Measurements from ENCODE around the gene ZNF221. TPM values are rescaled to one million over a fixed set of nuclear protein-coding genes. Genes with fewer than 3 reads are reported as not detected.
A peak's percentile ranks its signal among the peaks of the same experiment; 100 is the strongest.

Gene ZNF221
- total and polyA plus RNA-seq, 10 of the 15 experiments (the other 5 are each of a cell fraction or from before 2014, with no cell fraction given) = 0.15 to 1.7 (median 0.45) TPM; not detected in 1

DNA sequence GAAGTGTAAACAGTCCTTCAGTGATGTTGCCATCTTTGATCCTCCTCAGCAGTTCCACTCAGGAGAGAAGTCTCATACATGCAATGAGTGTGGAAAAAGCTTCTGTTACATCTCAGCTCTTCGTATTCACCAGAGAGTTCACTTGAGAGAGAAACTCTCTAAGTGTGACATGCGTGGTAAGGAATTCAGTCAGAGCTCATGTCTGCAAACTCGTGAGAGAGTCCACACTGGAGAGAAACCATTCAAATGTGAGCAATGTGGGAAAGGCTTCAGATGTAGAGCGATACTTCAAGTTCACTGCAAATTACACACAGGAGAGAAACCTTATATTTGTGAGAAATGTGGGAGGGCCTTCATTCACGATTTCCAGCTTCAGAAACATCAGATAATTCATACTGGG, 59.4 kb downstream of the ZNF221 start:
- BruUV-seq (replicated peaks) = no TSS peak
- RAD21 ChIA-PET (ENCODE audit: unreplicated experiment) = no interaction called here

More for the DNA sequence above, 59.4 kb downstream of the ZNF221 start:
- CTCF ChIA-PET = interaction anchor here (1.2 kb wide), 1 partner anchor 63 kb away, joined by 3 read pairs; no protein-coding TSS in a partner anchor
- whole genome bisulfite sequencing (ENCODE audit: insufficient coverage, insufficient replicate concordance, low lambda C conversion rate, missing lambda C conversion rate) = 78% methylated on average over 5 of the region's 5 CpGs
- Histone ChIP-seq H3K36me3 (ENCODE audit: control insufficient read depth in 2 of 2, insufficient read depth in 2 of 2, low read length in 1 of 2) (peaks cover 8 to 37% of the 10 kb centered on the region in 2 experiments), H3K27ac (ENCODE audit: control insufficient read depth, insufficient read depth) (no peak overlapping the region), H3K4me1 (ENCODE audit: control insufficient read depth, insufficient read depth, low read length) (no peaks in the 10 kb centered on the region), H4K20me1 (ENCODE audit: control insufficient read depth, insufficient read depth) (no peaks in the 10 kb centered on the region), H3K4me2 (ENCODE audit: control insufficient read depth, insufficient read depth) (no peak overlapping the region), H3K9ac (ENCODE audit: control insufficient read depth, insufficient read depth, low read length) (no peak overlapping the region), H3K79me2 (ENCODE audit: control insufficient read depth, insufficient read depth, low read length) (no peaks in the 10 kb centered on the region), H3K4me3 (no peak overlapping the region), H2AFZ (ENCODE audit: control insufficient read depth, low read depth, low read length) (no peak overlapping the region), H3K9me3 (replicated peaks; ENCODE audit: control insufficient read depth, insufficient read depth, low read length) (peaks cover 28% of the 10 kb centered on the region), H3K27me3 (replicated peaks in 1 of 2; ENCODE audit: control insufficient read depth in 2 of 2, insufficient read depth in 2 of 2, low read length in 1 of 2) (no peaks in the 10 kb centered on the region)
- in situ Hi-C loops (cut with MboI) = no loop called here
- SMC1A ChIA-PET (ENCODE audit: uncharacterized antibody, unreplicated experiment) = no interaction called here
- no peak for TF ChIP-seq YBX1 (IDR thresholded peaks at IDR 0.05)
- TF ChIP-seq CBX5 (IDR thresholded peaks at IDR 0.05; ENCODE audit: low read depth) = peak; percentile 91; the same call in 1 of the 2 replicates
- peak; percentile 84 for TF ChIP-seq KLF5 (IDR thresholded peaks at IDR 0.05; ENCODE audit: partially characterized antibody)
- no peak for TF ChIP-seq WRNIP1 (IDR thresholded peaks at IDR 0.05; ENCODE audit: borderline replicate concordance, low read depth, low read length)
- TF ChIP-seq TCF3 (IDR thresholded peaks at IDR 0.05; ENCODE audit: borderline replicate concordance, insufficient read depth, low read depth, low read length) = no peak
- 0 out of 2 replicates have a peak, but pooled peaks have one; percentile 50 for TF ChIP-seq ZNF217 (IDR thresholded peaks at IDR 0.05)
- FAIRE-seq (no peak), ATAC-seq (no peak), DNase-seq (ENCODE audit: low read depth, low spot score) (no peak)
- intact Hi-C loops (cut with micrococcal nuclease; ENCODE audit: unreplicated experiment) = no loop called here
- POLR2A ChIA-PET = no interaction called here

Small RNA genes lying within 50 kb of the gene (small RNA-seq; reads per million reads assigned to genes)
- gene AC006213.5 = not detected

Other genes starting within 250 kb of the ZNF221 start
Only the 7 nearest of the 16 such genes appear.
- gene ZNF404, start 67.3 kb upstream of the ZNF221 start, total RNA-seq (2014; rRNA removed) = 0.11 and 0.38 TPM in 2 replicates
- gene ZNF404, start 67.3 kb upstream of the ZNF221 start, total RNA-seq (2014; rRNA removed; fragmentation: Illumina TruSeq; extraction: Trizol) = 0.72 and 1.0 TPM in 2 replicates
- gene ZNF404, start 67.3 kb upstream of the ZNF221 start, total RNA-seq (2021) = 0.36 and 0.64 TPM in 2 replicates
- gene ZNF404, start 67.3 kb upstream of the ZNF221 start, polyA plus RNA-seq (2011; rRNA removed) = 2.3 and 5.5 TPM in 2 replicates
- 1.2 and 1.5 TPM in 2 replicates for gene ZNF404, start 67.3 kb upstream of the ZNF221 start, polyA plus RNA-seq (2014; fragmentation: Illumina TruSeq; extraction: Trizol)
- under 1 TPM; 0.31 to 0.42 TPM for gene ZNF404, start 67.3 kb upstream of the ZNF221 start, polyA plus RNA-seq (2014; fragmentation: Nextera tagmentation; extraction: Ambion mirVana)
- 0.18 and 0.63 TPM in 2 replicates for gene ZNF404, start 67.3 kb upstream of the ZNF221 start, polyA plus RNA-seq (2014; rRNA removed)
- gene ZNF404, start 67.3 kb upstream of the ZNF221 start, polyA plus RNA-seq (2016; fragmentation: Nextera tagmentation; extraction: Ambion mirVana) = under 1 TPM in 1 of 2 experiments, not detected in 1; 0.68 TPM
- gene ZNF45, start 15.9 kb upstream of the ZNF221 start, total RNA-seq (2014; rRNA removed) = 16.6 and 18.5 TPM in 2 replicates
- 20.7 and 22.3 TPM in 2 replicates for gene ZNF45, start 15.9 kb upstream of the ZNF221 start, total RNA-seq (2014; rRNA removed; fragmentation: Illumina TruSeq; extraction: Trizol)
- 15.0 and 15.6 TPM in 2 replicates for gene ZNF45, start 15.9 kb upstream of the ZNF221 start, total RNA-seq (2021)
- gene ZNF45, start 15.9 kb upstream of the ZNF221 start, polyA plus RNA-seq (2011; rRNA removed) = 22.5 and 24.5 TPM in 2 replicates
- gene ZNF45, start 15.9 kb upstream of the ZNF221 start, polyA plus RNA-seq (2014; fragmentation: Illumina TruSeq; extraction: Trizol) = 23.1 and 27.9 TPM in 2 replicates
- gene ZNF45, start 15.9 kb upstream of the ZNF221 start, polyA plus RNA-seq (2014; fragmentation: Nextera tagmentation; extraction: Ambion mirVana) = 1 to 10 TPM; 4.2 to 5.0 TPM
- 12.3 and 16.7 TPM in 2 replicates for gene ZNF45, start 15.9 kb upstream of the ZNF221 start, polyA plus RNA-seq (2014; rRNA removed)
- gene ZNF45, start 15.9 kb upstream of the ZNF221 start, polyA plus RNA-seq (2016; fragmentation: Nextera tagmentation; extraction: Ambion mirVana) = 10 to 100 TPM; 11.5 to 13.7 TPM
- gene ZNF155, start 33.0 kb downstream of the ZNF221 start, total RNA-seq (2014; rRNA removed) = 5.7 and 7.5 TPM in 2 replicates
- gene ZNF155, start 33.0 kb downstream of the ZNF221 start, total RNA-seq (2014; rRNA removed; fragmentation: Illumina TruSeq; extraction: Trizol) = 8.3 and 9.4 TPM in 2 replicates
- 5.8 and 6.2 TPM in 2 replicates for gene ZNF155, start 33.0 kb downstream of the ZNF221 start, total RNA-seq (2021)
- gene ZNF155, start 33.0 kb downstream of the ZNF221 start, polyA plus RNA-seq (2011; rRNA removed) = 12.2 and 15.6 TPM in 2 replicates
- gene ZNF155, start 33.0 kb downstream of the ZNF221 start, polyA plus RNA-seq (2014; fragmentation: Illumina TruSeq; extraction: Trizol) = 7.3 and 9.7 TPM in 2 replicates
- gene ZNF155, start 33.0 kb downstream of the ZNF221 start, polyA plus RNA-seq (2014; fragmentation: Nextera tagmentation; extraction: Ambion mirVana) = 1 to 10 TPM; 2.4 to 3.4 TPM
- gene ZNF155, start 33.0 kb downstream of the ZNF221 start, polyA plus RNA-seq (2014; rRNA removed) = 5.0 and 5.6 TPM in 2 replicates
- 1 to 10 TPM; 2.8 to 3.9 TPM for gene ZNF155, start 33.0 kb downstream of the ZNF221 start, polyA plus RNA-seq (2016; fragmentation: Nextera tagmentation; extraction: Ambion mirVana)
- 2.7 and 4.0 TPM in 2 replicates for gene ZNF230, start 51.7 kb downstream of the ZNF221 start, total RNA-seq (2014; rRNA removed)
- 3.9 and 4.0 TPM in 2 replicates for gene ZNF230, start 51.7 kb downstream of the ZNF221 start, total RNA-seq (2014; rRNA removed; fragmentation: Illumina TruSeq; extraction: Trizol)
- gene ZNF230, start 51.7 kb downstream of the ZNF221 start, total RNA-seq (2021) = 2.3 and 4.1 TPM in 2 replicates
- gene ZNF230, start 51.7 kb downstream of the ZNF221 start, polyA plus RNA-seq (2011; rRNA removed) = 9.1 and 11.7 TPM in 2 replicates
- gene ZNF230, start 51.7 kb downstream of the ZNF221 start, polyA plus RNA-seq (2014; fragmentation: Illumina TruSeq; extraction: Trizol) = 3.4 and 3.6 TPM in 2 replicates
- gene ZNF230, start 51.7 kb downstream of the ZNF221 start, polyA plus RNA-seq (2014; fragmentation: Nextera tagmentation; extraction: Ambion mirVana) = 1 to 10 TPM; 1.8 to 2.5 TPM
- 2.6 and 4.0 TPM in 2 replicates for gene ZNF230, start 51.7 kb downstream of the ZNF221 start, polyA plus RNA-seq (2014; rRNA removed)
- 1 to 10 TPM; 3.3 to 3.9 TPM for gene ZNF230, start 51.7 kb downstream of the ZNF221 start, polyA plus RNA-seq (2016; fragmentation: Nextera tagmentation; extraction: Ambion mirVana)
- gene ZNF222, start 74.2 kb downstream of the ZNF221 start, total RNA-seq (2014; rRNA removed) = 4.0 and 4.1 TPM in 2 replicates
- 4.6 and 5.6 TPM in 2 replicates for gene ZNF222, start 74.2 kb downstream of the ZNF221 start, total RNA-seq (2014; rRNA removed; fragmentation: Illumina TruSeq; extraction: Trizol)
- gene ZNF222, start 74.2 kb downstream of the ZNF221 start, total RNA-seq (2021) = 2.9 and 3.9 TPM in 2 replicates
- gene ZNF222, start 74.2 kb downstream of the ZNF221 start, polyA plus RNA-seq (2011; rRNA removed) = 5.9 and 8.7 TPM in 2 replicates
- gene ZNF222, start 74.2 kb downstream of the ZNF221 start, polyA plus RNA-seq (2014; fragmentation: Illumina TruSeq; extraction: Trizol) = 4.4 and 7.4 TPM in 2 replicates
- 1 to 10 TPM; 3.3 to 4.7 TPM for gene ZNF222, start 74.2 kb downstream of the ZNF221 start, polyA plus RNA-seq (2014; fragmentation: Nextera tagmentation; extraction: Ambion mirVana)
- 3.2 and 4.6 TPM in 2 replicates for gene ZNF222, start 74.2 kb downstream of the ZNF221 start, polyA plus RNA-seq (2014; rRNA removed)
- gene ZNF222, start 74.2 kb downstream of the ZNF221 start, polyA plus RNA-seq (2016; fragmentation: Nextera tagmentation; extraction: Ambion mirVana) = 1 to 10 TPM; 2.3 to 2.4 TPM
- gene ZNF223, start 100.8 kb downstream of the ZNF221 start, total RNA-seq (2014; rRNA removed) = 0.11 TPM in 1 of 2 replicates, not detected in the other
- gene ZNF223, start 100.8 kb downstream of the ZNF221 start, total RNA-seq (2014; rRNA removed; fragmentation: Illumina TruSeq; extraction: Trizol) = 0.18 TPM in 1 of 2 replicates, not detected in the other
- gene ZNF223, start 100.8 kb downstream of the ZNF221 start, total RNA-seq (2021) = not detected in 2 replicates
- gene ZNF223, start 100.8 kb downstream of the ZNF221 start, polyA plus RNA-seq (2011; rRNA removed) = 3.7 and 5.0 TPM in 2 replicates
- 0.09 TPM in 1 of 2 replicates, not detected in the other for gene ZNF223, start 100.8 kb downstream of the ZNF221 start, polyA plus RNA-seq (2014; fragmentation: Illumina TruSeq; extraction: Trizol)
- gene ZNF223, start 100.8 kb downstream of the ZNF221 start, polyA plus RNA-seq (2014; fragmentation: Nextera tagmentation; extraction: Ambion mirVana) = under 1 TPM in 1 of 2 experiments, not detected in 1; 0.16 TPM
- gene ZNF223, start 100.8 kb downstream of the ZNF221 start, polyA plus RNA-seq (2014; rRNA removed) = 0.05 and 0.14 TPM in 2 replicates
- under 1 TPM in 1 of 2 experiments, not detected in 1; 0.20 TPM for gene ZNF223, start 100.8 kb downstream of the ZNF221 start, polyA plus RNA-seq (2016; fragmentation: Nextera tagmentation; extraction: Ambion mirVana)
- gene ZNF284, start 120.9 kb downstream of the ZNF221 start, total RNA-seq (2014; rRNA removed) = 0.45 and 0.49 TPM in 2 replicates
- gene ZNF284, start 120.9 kb downstream of the ZNF221 start, total RNA-seq (2014; rRNA removed; fragmentation: Illumina TruSeq; extraction: Trizol) = 0.72 and 0.88 TPM in 2 replicates
- gene ZNF284, start 120.9 kb downstream of the ZNF221 start, total RNA-seq (2021) = 0.53 and 0.82 TPM in 2 replicates
- 1.7 TPM in 2 replicates for gene ZNF284, start 120.9 kb downstream of the ZNF221 start, polyA plus RNA-seq (2011; rRNA removed)
- gene ZNF284, start 120.9 kb downstream of the ZNF221 start, polyA plus RNA-seq (2014; fragmentation: Illumina TruSeq; extraction: Trizol) = 0.48 and 0.62 TPM in 2 replicates
- under 1 TPM; 0.37 to 0.68 TPM for gene ZNF284, start 120.9 kb downstream of the ZNF221 start, polyA plus RNA-seq (2014; fragmentation: Nextera tagmentation; extraction: Ambion mirVana)
- 0.25 and 0.35 TPM in 2 replicates for gene ZNF284, start 120.9 kb downstream of the ZNF221 start, polyA plus RNA-seq (2014; rRNA removed)
- under 1 TPM; 0.60 TPM for gene ZNF284, start 120.9 kb downstream of the ZNF221 start, polyA plus RNA-seq (2016; fragmentation: Nextera tagmentation; extraction: Ambion mirVana)

Measured in GM12878 (cell line).